Activated CD4-positive, alpha-beta T cell treated with anti-CD3 and anti-CD28 coated beads, Interleukin-2, amount 50 U/mL, for 24 hours (primary cell): ENCODE data around the gene HOXB7.

Experiments used
- DNase-seq, 2 donors: peaks; one replicate each; pipeline ENCODE4 v3.0.0-alpha.2; 2020; ENCODE audit warnings: low read depth in 1 of 2, low spot score in 1 of 2

HOXB7 gene

GRCh38 chr17:48610282-48611211 is at the start of gene HOXB7:
Gene HOXB7, minus strand, starts transcription at chr17:48611017. Its CDS starts 99 bp downstream, at chr17:48610918.
- DNase-seq, result no peak

GRCh38 chr17:48655913-48656312 is 45.1 kb upstream of the HOXB7 start:
- DNase-seq, result no peak

- DNase-seq, result no peak
These were observed 38.9 kb upstream of the HOXB7 start for GRCh38 chr17:48649741-48650140.

GRCh38 chr17:48647963-48648245 is 37.1 kb upstream of the HOXB7 start:
- no peak for DNase-seq

GRCh38 chr17:48647103-48647962 is 36.5 kb upstream of the HOXB7 start:
- DNase-seq, result no peak

- DNase-seq, result no peak
These were observed 35.6 kb upstream of the HOXB7 start for GRCh38 chr17:48646183-48647102.

- DNase-seq, result no peak
These were observed 34.9 kb upstream of the HOXB7 start for GRCh38 chr17:48645639-48646182.

GRCh38 chr17:48644910-48645557 is 34.2 kb upstream of the HOXB7 start:
- DNase-seq, result no peak

- no peak for DNase-seq
These were observed 33.3 kb upstream of the HOXB7 start for GRCh38 chr17:48644159-48644558.

GRCh38 chr17:48643697-48644012 is 32.8 kb upstream of the HOXB7 start:
- no peak for DNase-seq

GRCh38 chr17:48642843-48643696 is 32.3 kb upstream of the HOXB7 start:
- no peak for DNase-seq

GRCh38 chr17:48642059-48642842 is 31.4 kb upstream of the HOXB7 start:
- no peak for DNase-seq

- DNase-seq, result no peak
These were observed 30.8 kb upstream of the HOXB7 start for GRCh38 chr17:48641541-48642058.

GRCh38 chr17:48640858-48641180 is 30.0 kb upstream of the HOXB7 start:
- DNase-seq, result no peak

- DNase-seq, result no peak
These were observed 29.4 kb upstream of the HOXB7 start for GRCh38 chr17:48639982-48640857.

GRCh38 chr17:48639136-48639535 is 28.3 kb upstream of the HOXB7 start:
- no peak for DNase-seq

GRCh38 chr17:48637323-48638260 is 26.8 kb upstream of the HOXB7 start:
- no peak for DNase-seq
